Stimulated activated CD8-positive, alpha-beta memory T cell treated with anti-CD3 and anti-CD28 coated beads, Interleukin-2, amount 100 ng/mL, for 48 hours (primary cell): ENCODE data around the gene MSH3.
"Not testable (repeated sequence)": the region's sequence is repeated elsewhere in the genome, so short reads cannot be mapped to it uniquely, and the experiment has no call there.

Experiments
- DNase-seq, 2 donors: peaks; one replicate each; pipeline ENCODE4 v3.0.0-alpha.2; 2020; ENCODE audit warnings: low read depth in 2 of 2

Gene MSH3

GRCh38 chr5:80853413-80853812 is 199.0 kb downstream of the MSH3 start:
- no peak for DNase-seq

GRCh38 chr5:80854583-80854982 is 200.1 kb downstream of the MSH3 start:
- no peak for DNase-seq

- no peak for DNase-seq
Measured at GRCh38 chr5:80860924-80861613, 206.6 kb downstream of the MSH3 start.

- DNase-seq: no peak
Measured at GRCh38 chr5:80863708-80864107, 209.3 kb downstream of the MSH3 start.

- DNase-seq: no peak
Measured at GRCh38 chr5:80864109-80864508, 209.7 kb downstream of the MSH3 start.

GRCh38 chr5:80864706-80865435 is 210.4 kb downstream of the MSH3 start:
- DNase-seq: no peak

GRCh38 chr5:80865551-80865950 is 211.1 kb downstream of the MSH3 start:
- DNase-seq: no peak

GRCh38 chr5:80866371-80866770 is 211.9 kb downstream of the MSH3 start:
- no peak for DNase-seq

GRCh38 chr5:80867233-80867632 is 212.8 kb downstream of the MSH3 start:
- no peak for DNase-seq

GRCh38 chr5:80870442-80870841 is 216.0 kb downstream of the MSH3 start:
- no peak for DNase-seq

GRCh38 chr5:80871541-80871961 is 217.1 kb downstream of the MSH3 start:
- peak; percentile 16 to 46 for DNase-seq

GRCh38 chr5:80874162-80874561 is 219.7 kb downstream of the MSH3 start:
- DNase-seq: no peak

- no peak for DNase-seq
Measured at GRCh38 chr5:80877592-80877991, 223.1 kb downstream of the MSH3 start.

GRCh38 chr5:80881726-80882125 is 227.3 kb downstream of the MSH3 start:
- DNase-seq: no peak

GRCh38 chr5:80883390-80883789 is 228.9 kb downstream of the MSH3 start:
- DNase-seq: not testable (repeated sequence)

- DNase-seq: no peak
Measured at GRCh38 chr5:80884086-80884813, 229.8 kb downstream of the MSH3 start.

GRCh38 chr5:80884929-80885328 is 230.5 kb downstream of the MSH3 start:
- no peak for DNase-seq

GRCh38 chr5:80885396-80886000 is 231.0 kb downstream of the MSH3 start:
- DNase-seq: no peak

GRCh38 chr5:80894083-80894482 is 239.6 kb downstream of the MSH3 start:
- no peak for DNase-seq

- DNase-seq: no peak
Measured at GRCh38 chr5:80895523-80895922, 241.1 kb downstream of the MSH3 start.

GRCh38 chr5:80902624-80903023 is 248.2 kb downstream of the MSH3 start:
- not testable (repeated sequence) for DNase-seq

GRCh38 chr5:80904533-80905187 is 250.2 kb downstream of the MSH3 start:
- DNase-seq: no peak
